HG03175 (cell line): ENCODE measurements around the gene TAS2R3.
"Not testable (repeated sequence)": the region's sequence is repeated elsewhere in the genome, so short reads cannot be mapped to it uniquely, and the experiment has no call there.

Source experiments
- ATAC-seq: cut with Tn5 transposase; IDR thresholded peaks from one replicate; pipeline ENCODE4 v1.9.1; 2021; ENCODE audit warnings: mild to moderate bottlenecking, moderate library complexity; ENCODE audit not compliant: unreplicated experiment

TAS2R3 gene, protein sequence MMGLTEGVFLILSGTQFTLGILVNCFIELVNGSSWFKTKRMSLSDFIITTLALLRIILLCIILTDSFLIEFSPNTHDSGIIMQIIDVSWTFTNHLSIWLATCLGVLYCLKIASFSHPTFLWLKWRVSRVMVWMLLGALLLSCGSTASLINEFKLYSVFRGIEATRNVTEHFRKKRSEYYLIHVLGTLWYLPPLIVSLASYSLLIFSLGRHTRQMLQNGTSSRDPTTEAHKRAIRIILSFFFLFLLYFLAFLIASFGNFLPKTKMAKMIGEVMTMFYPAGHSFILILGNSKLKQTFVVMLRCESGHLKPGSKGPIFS

DNA sequence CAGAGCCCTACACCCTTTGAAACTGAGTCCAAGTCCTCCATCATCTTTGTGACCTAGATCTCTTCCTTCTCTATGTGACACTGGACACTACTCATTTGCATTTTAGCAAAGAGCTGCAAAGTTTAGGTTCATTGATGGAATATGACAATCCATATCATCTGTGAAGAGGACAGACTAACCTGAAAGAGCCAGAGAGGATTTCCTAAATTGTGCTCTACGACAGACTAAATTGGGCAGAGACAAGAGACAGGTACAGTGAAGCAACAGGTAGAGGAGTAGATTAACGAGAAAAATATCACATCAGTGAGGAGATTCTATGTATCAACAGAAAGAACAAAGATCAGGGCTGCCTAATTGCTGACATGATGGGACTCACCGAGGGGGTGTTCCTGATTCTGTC lies at the start of gene TAS2R3:
Gene TAS2R3, plus strand, starts transcription at position 301 of the 400 bp plus-strand sequence. Its CDS starts 62 bp downstream, at position 363.
- ATAC-seq = no peak

DNA sequence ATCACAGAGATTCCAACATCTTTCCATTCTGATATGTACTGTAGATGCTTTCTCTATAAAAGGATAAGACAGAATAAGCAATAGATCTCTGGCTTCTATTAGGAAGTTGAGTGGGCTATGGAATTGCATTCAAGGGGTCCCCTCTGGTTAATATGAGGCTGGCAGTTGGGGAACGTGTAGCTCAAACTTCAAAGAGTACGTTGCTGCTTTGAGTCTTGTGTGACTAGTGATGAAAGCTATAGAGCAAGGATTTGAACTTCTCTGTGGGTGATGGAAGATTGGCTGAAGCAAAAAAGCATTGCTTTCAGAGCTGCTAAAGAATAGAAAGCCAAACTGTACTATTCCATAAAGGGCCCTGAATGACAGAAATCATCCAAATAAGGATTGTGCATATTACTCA lies 49.3 kb upstream of the TAS2R3 start:
- no peak for ATAC-seq

DNA sequence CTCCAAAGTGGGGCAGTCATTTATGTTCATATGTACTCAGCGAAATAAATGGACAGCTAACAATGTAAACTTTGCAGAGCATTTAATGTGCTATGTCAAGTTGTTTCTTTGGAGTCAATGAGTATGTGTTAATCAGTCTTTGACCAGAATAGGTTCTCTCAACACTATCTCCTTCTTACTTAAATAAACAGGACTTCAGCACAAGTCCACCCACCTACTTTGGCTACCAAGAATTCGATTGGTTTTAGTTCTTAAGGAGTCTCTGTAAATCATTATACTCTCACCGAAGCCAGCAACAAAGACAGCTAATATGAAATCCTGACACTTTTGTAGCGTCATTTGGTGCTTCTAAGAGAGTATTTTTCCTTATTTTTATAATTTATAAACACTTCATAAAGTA lies 48.9 kb upstream of the TAS2R3 start:
- ATAC-seq = no peak

DNA sequence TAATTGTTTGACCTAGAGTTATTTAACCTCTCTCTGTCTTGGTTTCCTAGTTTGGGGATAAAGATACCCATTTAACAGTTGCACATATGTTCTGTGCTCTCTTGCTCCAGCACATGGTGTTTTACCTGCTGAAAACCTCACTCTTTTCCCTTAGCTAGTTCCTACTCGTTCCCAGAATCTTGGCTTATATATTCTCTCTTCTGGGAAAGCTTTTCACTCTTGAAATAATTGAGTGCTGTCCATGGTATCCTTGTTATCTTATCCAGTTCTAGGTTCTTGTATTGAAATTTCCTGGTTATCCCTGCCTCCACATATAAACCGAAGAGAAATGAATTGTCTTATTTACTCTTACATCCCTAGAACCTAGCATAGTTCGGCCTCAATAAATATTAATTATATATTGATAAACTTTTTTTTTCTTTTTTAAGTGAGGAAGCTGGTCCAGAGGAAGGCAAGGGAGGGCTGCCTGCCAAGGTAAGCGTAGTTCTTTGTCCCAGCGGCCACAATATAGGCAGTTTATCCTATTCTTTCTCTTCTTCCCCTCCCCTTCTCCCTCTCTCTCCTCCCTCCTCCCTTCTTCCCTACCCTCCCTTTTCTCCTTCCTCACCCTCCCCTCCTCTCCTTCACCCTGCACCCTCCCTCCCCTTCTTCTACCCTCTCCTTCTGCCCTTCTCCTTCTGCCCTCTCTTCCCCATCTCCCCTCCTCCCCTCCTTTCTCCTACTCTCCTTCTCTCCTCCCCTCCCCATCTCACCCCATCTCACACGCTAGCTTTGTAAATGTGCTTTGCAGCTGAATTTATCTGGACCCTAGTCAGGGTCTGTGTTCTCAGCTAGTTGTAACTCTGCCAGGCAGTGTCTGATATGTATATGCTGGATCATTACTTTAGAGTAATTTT lies 47.9 kb upstream of the TAS2R3 start:
- ATAC-seq = no peak

DNA sequence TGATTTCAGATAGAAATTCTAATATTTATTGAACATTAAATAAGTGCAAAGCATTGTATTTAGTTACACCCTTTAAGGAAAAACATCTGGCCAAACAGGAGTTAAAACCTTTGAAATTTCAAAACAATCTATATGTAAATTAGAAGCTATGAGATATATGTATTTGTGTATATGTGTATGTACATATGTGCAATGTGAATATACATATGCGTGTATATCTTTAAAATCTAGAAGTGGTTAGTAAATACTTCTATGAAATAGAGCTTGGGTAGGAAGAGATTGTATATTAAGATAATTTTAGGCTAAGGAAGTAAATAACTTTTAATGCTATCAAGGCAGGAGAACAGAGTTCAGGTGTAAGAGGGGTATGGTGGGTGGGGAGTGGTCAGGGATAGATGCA lies 46.4 kb upstream of the TAS2R3 start:
- no peak for ATAC-seq

DNA sequence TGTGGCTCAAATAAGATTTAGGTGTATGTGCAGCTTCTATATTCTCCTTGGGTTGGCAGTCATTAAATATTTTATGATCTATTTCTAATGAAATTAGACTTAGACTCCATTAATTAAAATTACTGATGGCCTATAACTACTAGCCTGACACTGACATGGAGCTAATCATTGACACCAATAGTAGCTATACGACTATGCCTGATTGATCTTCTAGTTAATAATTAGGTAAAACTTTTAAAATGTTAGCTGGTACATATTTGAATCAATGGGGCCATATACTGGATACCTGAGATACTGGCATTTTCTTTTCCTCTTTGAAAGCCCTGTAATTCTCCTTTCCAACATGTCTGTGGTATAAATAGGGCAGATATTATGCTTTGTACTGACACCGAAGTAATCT lies 41.4 kb upstream of the TAS2R3 start:
- peak; percentile 85 for ATAC-seq

DNA sequence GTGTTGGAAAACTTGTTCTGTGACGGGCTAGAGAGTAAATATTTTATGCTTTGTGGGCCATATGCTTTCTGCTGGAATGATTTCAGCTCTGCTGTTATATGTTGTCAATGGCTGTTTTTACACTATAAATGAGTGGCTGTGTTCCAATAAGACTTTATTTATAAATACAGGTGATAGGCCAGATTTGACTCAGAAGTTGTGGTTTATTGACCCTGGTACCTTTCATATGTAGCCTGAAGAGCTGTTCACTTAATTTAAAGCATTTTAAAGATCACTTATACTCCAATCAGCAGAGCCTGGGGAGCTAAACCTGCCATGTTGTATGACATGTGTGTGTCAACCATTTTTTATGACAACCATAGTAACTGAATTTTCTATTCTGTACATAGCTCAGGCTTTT lies 34.9 kb upstream of the TAS2R3 start:
- no peak for ATAC-seq

DNA sequence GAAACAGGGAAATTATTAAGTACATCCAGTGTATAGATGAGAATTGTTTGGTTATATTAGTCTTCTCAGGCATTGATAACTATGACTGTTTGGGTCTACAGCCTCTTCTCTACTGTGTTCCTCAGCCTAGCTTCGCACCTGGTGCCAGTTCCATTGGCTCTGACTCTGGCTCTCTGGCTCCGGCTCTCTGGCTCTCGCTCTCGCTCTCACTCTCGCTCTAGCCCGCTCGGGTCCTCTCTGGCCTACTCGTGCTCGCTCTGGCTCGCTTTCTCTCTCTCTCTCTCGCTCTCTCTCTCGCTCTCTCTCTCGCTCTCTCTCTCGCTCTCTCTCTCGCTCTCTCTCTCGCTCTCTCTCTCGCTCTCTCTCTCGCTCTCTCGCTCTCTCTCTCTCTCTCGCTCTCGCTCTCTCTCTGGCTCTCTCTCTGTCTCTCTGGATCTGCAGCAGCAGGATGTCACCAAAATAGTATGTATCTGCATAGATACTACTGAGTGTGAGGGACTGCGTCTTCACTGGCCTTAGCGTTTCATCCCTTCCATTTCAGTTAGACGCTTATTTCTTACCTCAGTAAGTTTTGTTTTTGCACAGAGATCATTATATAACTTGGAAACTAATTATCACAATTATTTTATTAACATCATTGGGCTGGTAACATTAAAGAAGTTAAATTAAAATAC lies 32.3 kb upstream of the TAS2R3 start:
- no peak for ATAC-seq

DNA sequence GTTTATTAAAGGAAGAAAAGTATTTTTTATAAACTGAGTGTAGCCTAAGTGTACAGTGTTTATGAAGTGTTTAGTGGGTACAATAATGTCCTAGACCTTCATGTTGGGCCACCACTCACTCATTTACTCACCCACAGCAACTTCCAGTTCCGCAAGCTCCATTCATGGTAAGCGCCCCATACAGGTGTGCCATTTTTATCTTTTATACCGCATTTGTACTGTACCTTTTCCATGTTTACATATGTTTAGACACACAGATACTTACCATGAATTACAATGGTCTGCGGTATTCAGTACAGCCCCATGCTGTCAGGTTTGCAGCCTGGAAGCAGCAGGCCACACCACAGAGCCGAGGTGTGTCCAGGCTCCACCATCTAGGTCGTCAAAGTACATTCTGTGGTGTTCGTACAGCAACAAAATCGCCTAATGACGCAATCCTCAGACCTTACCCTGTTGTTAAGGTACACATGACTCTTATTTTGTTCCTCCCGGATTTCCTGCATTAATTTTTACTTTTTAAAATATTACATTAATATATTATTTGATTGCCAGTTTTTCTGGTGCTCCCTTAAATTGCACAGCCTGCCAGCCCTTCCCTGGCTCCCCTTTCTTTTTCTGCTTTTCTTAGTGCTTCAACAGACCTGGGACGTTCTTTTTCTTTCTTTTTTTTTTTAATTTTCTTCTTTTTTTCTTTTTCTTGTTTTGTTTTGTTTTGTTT lies 26.6 kb upstream of the TAS2R3 start:
- no peak for ATAC-seq

DNA sequence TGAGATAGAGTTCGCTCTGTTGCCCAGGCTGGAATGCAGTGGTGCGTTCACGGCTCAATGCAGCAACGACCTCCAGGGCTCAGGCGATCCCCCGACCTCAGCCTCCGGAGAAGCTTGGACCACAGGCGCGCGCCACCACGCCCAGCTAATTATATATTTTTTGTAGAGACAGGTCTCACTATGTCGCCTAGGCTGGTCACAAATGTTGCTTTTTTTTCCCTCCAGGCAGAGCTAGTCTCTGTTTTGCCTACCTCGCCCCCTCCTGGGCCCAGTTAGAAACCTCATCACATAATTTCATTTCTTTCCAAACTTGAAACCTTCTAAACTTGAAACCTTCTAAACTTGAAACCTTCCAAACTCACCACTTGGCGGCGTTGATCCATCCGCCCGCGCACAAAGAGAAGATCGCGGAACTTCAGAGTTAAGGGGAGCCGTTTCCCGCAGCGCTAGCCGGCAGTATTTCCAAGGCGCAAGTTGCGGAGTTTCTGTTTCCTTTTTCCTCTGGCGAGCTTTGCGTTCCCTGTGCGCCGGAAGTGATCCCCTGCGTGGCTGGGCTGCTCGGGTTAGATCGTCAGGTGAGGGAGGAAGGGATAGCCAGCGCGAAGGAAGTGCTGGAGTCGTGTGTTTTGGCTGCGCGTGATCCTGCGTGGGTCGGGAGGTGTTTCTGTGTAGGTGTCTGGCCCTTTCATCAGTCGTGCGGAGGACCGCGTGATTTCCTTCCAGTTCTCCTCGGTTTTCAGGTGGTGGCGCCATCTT lies 25.9 kb upstream of the TAS2R3 start, which contains the start of gene SSBP1:
Gene SSBP1, plus strand, starts transcription at position 523 of the 756 bp plus-strand sequence. CDS start 809 bp downstream, outside the sequence.
- peak; percentile 89 for ATAC-seq

DNA sequence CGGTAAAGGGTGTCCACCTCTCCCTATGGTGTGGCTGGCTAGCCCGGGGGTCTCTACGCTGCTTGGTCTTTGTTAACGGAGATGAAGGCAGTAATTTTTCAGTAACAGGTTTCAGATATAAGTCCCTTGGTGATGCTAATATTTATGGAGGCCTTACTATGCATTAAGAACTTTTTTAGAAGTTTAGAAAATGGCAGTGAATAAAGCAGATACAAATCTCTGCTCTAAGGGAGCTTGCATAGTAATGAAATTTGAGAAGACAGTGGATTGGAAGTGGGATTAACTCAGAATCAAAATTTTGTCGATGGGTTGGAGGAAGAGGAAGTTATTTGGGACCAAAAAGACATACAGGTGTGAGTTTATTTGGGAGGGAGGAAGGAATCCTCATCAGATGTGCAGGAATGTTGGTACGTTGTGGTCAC lies 25.3 kb upstream of the TAS2R3 start:
- no peak for ATAC-seq

DNA sequence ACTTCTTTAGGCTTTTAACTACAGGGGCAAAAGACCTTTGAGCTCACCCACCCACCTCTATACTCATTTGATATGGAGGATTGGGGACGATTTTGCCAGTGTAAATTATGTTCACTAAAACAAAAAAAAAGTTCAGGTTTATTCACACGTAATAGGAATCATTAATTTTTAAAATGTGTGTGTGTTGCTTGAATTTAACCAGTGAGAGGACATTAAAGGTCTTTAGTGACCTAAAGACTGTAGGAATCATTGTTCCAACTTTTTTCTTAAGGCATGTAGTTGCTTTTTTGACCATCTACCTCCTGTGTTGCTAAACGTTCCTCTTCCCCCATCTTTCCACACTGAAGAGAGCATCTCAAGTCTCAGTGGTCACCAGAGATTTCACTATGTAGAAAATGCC lies 24.6 kb upstream of the TAS2R3 start:
- ATAC-seq = no peak

DNA sequence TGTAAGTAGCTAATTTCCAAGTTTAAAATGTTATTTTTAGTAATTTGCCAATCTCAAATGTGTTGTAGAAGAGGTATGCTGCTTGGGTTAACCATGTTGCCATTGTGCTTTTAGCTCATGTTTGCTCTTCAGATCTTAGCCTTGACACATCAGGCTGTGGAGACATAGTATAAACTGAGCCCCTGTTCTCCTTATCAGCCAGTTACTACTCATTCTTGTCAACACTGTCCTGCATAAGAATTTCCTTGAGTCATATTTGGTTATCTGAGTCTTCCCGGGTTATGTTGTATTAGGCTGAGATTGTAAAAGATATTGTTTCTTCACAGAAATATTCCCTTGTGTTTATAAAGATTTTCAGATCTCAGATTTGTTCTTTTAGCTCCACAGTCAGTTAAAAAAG lies 21.7 kb upstream of the TAS2R3 start:
- ATAC-seq = no peak

DNA sequence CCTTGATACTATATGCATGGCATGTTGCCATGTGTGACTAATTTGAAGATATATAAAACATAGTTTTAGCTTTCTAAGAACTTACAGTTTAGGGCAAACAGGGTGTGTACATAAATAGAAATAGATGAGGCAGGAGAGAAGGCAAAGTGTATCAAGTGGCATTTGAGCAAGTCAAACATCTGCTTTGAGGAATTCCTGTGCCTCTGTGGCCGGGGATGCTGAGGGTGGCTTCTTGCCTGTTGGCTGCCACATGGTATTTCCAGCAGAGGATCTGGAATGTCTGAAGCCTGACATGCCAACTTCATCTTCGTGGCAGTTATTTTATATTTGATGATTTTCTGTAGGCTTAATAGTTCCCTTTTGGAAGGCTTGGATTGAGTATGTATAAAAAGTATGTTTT lies 19.8 kb upstream of the TAS2R3 start:
- no peak for ATAC-seq

DNA sequence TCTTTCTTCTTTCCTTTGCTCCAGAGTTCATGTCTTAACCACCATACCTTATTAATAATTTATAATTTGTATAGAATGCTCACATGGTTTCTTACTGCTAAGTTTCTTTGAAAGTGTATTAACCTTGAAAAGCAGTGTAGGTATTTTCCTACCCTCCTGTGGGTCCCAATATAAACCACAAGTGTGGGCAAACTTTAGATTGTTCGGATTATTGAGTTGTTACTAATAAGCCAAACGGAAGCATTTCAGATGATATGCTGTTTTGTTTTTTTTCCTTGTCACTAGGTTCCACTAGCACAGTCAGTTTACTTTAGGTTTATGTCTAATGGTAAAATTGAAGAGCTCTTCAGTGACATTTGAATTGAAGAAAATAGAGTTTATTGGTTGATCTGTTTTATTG lies 15.5 kb upstream of the TAS2R3 start:
- no peak for ATAC-seq

DNA sequence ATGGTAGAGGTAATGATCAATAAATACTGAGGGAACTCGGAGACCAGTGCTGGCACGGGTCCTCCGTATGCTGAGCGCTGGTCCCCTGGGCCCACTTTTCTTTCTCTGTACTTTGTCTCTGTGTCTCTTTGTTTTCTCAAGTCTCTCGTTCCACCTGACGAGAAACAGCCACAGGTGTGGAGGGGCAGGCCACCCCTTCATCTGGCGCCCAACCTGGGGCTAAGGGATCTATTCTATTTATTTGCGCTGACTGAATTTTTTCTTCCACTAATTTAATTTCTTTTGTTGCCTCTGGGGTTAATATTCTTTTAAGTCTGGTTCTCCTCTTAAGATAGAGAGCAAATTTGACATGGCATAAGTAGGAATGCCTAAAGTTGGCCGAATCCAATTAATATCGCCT lies 12.0 kb upstream of the TAS2R3 start:
- not testable (repeated sequence) for ATAC-seq

DNA sequence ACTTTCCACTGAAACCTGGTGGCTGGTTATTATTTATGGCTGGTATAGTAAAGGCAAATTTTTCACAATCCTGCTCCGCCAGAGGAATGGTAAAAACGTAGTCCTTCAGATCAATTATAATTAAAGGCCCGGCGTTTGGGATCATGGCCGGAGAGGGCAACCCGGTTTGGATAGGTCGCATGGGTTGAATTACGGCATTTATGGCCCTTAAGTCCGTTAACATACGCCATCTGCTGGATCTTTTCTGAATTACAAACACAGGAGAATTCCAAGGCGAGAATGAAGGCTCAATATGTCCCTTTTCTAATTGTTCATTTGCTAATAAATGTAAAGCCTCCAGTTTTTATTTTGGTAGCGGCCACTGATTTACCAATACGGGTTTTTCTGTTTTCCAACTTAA lies 11.3 kb upstream of the TAS2R3 start:
- no peak for ATAC-seq

DNA sequence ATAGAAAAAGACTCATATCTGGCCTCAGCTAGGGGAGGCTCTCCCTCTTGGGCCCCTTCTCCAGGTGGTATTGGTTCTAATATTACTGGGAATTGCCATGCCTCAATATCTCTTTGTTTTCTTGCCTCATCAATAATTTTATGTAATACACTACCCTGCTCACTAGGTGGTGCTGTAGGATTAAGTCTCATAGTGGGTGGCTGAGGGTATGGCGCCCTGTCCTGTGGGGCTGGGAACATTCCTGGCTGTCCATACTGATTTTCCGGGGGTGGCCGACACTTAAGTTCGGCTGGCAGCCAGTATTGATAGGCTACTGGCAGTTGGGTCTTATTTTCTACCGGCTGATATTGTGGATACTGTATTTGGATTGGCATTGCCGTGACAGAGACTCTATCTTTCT lies 9.0 kb upstream of the TAS2R3 start:
- ATAC-seq = no peak

DNA sequence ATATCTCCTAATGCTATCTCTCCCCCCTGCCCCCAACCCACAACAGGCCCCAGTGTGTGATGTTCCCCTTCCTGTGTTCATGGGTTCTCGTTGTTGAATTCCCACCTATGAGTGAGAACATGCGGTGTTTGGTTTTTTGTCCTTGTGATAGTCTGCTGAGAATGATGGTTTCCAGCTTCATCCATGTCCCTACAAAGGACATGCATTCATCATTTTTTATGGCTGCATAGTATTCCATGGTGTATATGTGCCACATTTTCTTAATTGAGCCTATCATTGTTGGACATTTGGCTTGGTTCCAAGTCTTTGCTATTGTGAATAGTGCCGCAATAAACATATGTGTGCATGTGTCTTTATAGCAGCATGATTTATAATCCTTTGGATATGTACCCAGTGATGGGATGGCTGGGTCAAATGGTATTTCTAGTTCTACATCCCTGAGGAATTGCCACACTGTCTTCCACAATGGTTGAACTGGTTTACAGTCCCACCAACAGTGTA lies 6.2 kb downstream of the TAS2R3 start:
- ATAC-seq = not testable (repeated sequence)

DNA sequence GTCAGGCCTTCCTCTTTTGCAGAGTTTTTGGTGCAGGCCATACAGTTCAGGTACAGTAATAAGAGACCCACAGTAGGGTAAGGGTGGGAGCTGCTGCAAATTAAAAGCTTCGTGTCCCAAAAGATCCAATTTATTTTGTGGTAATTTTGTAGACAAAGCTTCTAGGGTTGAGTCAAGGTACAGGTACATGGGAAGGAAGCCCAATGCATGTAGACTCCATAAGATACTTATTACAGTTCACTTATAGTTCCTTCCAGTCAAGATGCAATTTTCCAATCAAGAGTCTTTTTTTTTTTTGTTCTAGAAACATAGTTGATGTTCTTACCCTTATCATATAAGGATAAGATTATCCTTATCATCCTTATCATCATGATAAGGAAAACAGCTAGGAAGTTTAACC lies 12.5 kb downstream of the TAS2R3 start, which contains the start of gene TAS2R4:
Gene TAS2R4, plus strand, starts transcription at position 301 of the 400 bp plus-strand sequence. CDS start 1,815 bp downstream, outside the sequence.
- ATAC-seq = no peak
